Measurements from ENCODE around the gene NTSR2. TPM values are rescaled to one million over a fixed set of nuclear protein-coding genes. Genes with fewer than 3 reads are reported as not detected.

The NTSR2 gene
- total and polyA plus RNA-seq, 2 experiments from 2014 or later, result 0.10 TPM; not detected in 1

GRCh38 chr2:11691076-11691660 lies 21.2 kb upstream of the NTSR2 start (continued):
- TF ChIP-seq ZNF462 (CRISPR knock-in tag; IDR thresholded peaks at IDR 0.05) (no peak), EZH2 (IDR thresholded peaks at IDR 0.05; ENCODE audit: low read depth, unreplicated experiment) (no peak), ETS1 (IDR thresholded peaks at IDR 0.05) (no peak), JUNB (IDR thresholded peaks at IDR 0.05; ENCODE audit: unreplicated experiment) (no peak), CREB1 (CRISPR knock-in tag; IDR thresholded peaks at IDR 0.05; ENCODE audit: low read depth) (no peak), STAT1 (IDR thresholded peaks at IDR 0.05; ENCODE audit: unreplicated experiment) (no peak)

- Mint-ChIP-seq H3K27ac (no peak overlapping the region), H3K4me3 (peak overlapping the region; percentile 63), H3K9me3 (no peaks in the 10 kb centered on the region), H3K36me3 (ENCODE audit: low read depth) (no peaks in the 10 kb centered on the region), H3K4me1 (peaks cover 14% of the 10 kb centered on the region), H3K27me3 (ENCODE audit: insufficient read depth, low read depth, poor library complexity) (peaks cover 9% of the 10 kb centered on the region)
- H3F3A ChIP-seq (replicated peaks; ENCODE audit: low read depth), result no peaks in the 10 kb centered on the region
- H2AFZ ChIP-seq, result peak overlapping the region; percentile 60
- H3K27ac ChIP-seq (ENCODE audit: low read depth), result no peak overlapping the region
- peak overlapping the region; percentile 38 for H3K4me3 ChIP-seq
- H3K36me3 ChIP-seq (ENCODE audit: insufficient read depth), result no peaks in the 10 kb centered on the region
- H3K4me2 ChIP-seq, result peak overlapping the region; percentile 68
- DNase-seq (ENCODE audit: low spot score) (peak; percentile 91), ATAC-seq (peak; percentile 90)
- no peaks in the 10 kb centered on the region for H3K27me3 ChIP-seq (ENCODE audit: insufficient read depth)
- no peaks in the 10 kb centered on the region for H4K20me1 ChIP-seq (replicated peaks; ENCODE audit: insufficient read depth)
- no peaks in the 10 kb centered on the region for H3K79me2 ChIP-seq (replicated peaks; ENCODE audit: insufficient read depth)
- H3K4me1 ChIP-seq (ENCODE audit: insufficient read depth), result peaks cover 10% of the 10 kb centered on the region; the same call in 1 of the 2 replicates
- H3K9me2 ChIP-seq (ENCODE audit: insufficient read depth), result no peaks in the 10 kb centered on the region
- TF ChIP-seq CTCF (conservative IDR thresholded peaks at IDR 0.05; ENCODE audit: low read depth in 2 of 2) (peak; percentile 94 to 98), JUNB (IDR thresholded peaks at IDR 0.05; ENCODE audit: unreplicated experiment) (no peak)
These were observed 18.5 kb upstream of the NTSR2 start for GRCh38 chr2:11688222-11689069.
